ENCODE data around the gene TRPM3. TPM values are rescaled to one million over a fixed set of nuclear protein-coding genes. Genes with fewer than 3 reads are reported as not detected.

Gene TRPM3
- not detected for total RNA-seq

GRCh38 chr9:71121275-71122021 lies at the start of gene TRPM3:
Gene TRPM3 (minus strand): TSS chr9:71121621. CDS start chr9:71121354, 267 bp downstream.
- CTCF ChIA-PET = no interaction called here
- H3K4me1 Mint-ChIP-seq = no peaks in the 10 kb centered on the region
- no peaks in the 10 kb centered on the region for H3K9me3 Mint-ChIP-seq (ENCODE audit: low read depth)
- no peak within 1 kb of the TSS for H3K27ac Mint-ChIP-seq
- DNase-seq (no peak), ATAC-seq (no peak)
- H3K27me3 Mint-ChIP-seq = peaks cover 6% of the 10 kb centered on the region
- H3K4me3 Mint-ChIP-seq = no peak within 1 kb of the TSS
- H3K36me3 Mint-ChIP-seq = no peaks in the 10 kb centered on the region

- no peak for ATAC-seq
- Mint-ChIP-seq H3K4me1 (no peaks in the 10 kb centered on the region), H3K4me3 (no peak overlapping the region), H3K27me3 (no peaks in the 10 kb centered on the region), H3K36me3 (no peaks in the 10 kb centered on the region), H3K27ac (no peak overlapping the region), H3K9me3 (ENCODE audit: low read depth) (no peaks in the 10 kb centered on the region)
- DNase-seq = no peak
- CTCF ChIA-PET = no interaction called here
These were observed 47.0 kb upstream of the TRPM3 start for GRCh38 chr9:71168418-71168817.

- H3K27ac Mint-ChIP-seq = no peak overlapping the region
- H3K4me1 Mint-ChIP-seq = no peaks in the 10 kb centered on the region
- no peaks in the 10 kb centered on the region for H3K36me3 Mint-ChIP-seq
- CTCF ChIA-PET = no interaction called here
- no peak for ATAC-seq
- no peak for DNase-seq
- H3K27me3 Mint-ChIP-seq = no peaks in the 10 kb centered on the region
- H3K9me3 Mint-ChIP-seq (ENCODE audit: low read depth) = no peaks in the 10 kb centered on the region
- no peak overlapping the region for H3K4me3 Mint-ChIP-seq
These were observed 40.7 kb upstream of the TRPM3 start for GRCh38 chr9:71162126-71162525.

- Mint-ChIP-seq H3K27ac (no peak overlapping the region), H3K36me3 (no peaks in the 10 kb centered on the region), H3K4me1 (no peaks in the 10 kb centered on the region), H3K9me3 (ENCODE audit: low read depth) (no peaks in the 10 kb centered on the region), H3K4me3 (no peak overlapping the region), H3K27me3 (no peaks in the 10 kb centered on the region)
- ATAC-seq (no peak), DNase-seq (no peak)
- CTCF ChIA-PET = no interaction called here
These were observed 36.3 kb upstream of the TRPM3 start for GRCh38 chr9:71157731-71158130.

GRCh38 chr9:71147368-71147767 lies 25.9 kb upstream of the TRPM3 start:
- Mint-ChIP-seq H3K4me1 (no peaks in the 10 kb centered on the region), H3K9me3 (ENCODE audit: low read depth) (peaks cover 2% of the 10 kb centered on the region), H3K27me3 (no peaks in the 10 kb centered on the region), H3K4me3 (no peak overlapping the region), H3K36me3 (no peaks in the 10 kb centered on the region), H3K27ac (no peak overlapping the region)
- ATAC-seq (no peak), DNase-seq (no peak)
- CTCF ChIA-PET = no interaction called here

- Mint-ChIP-seq H3K4me3 (no peak overlapping the region), H3K27ac (no peak overlapping the region), H3K9me3 (ENCODE audit: low read depth) (peaks cover 2% of the 10 kb centered on the region), H3K4me1 (no peaks in the 10 kb centered on the region), H3K36me3 (no peaks in the 10 kb centered on the region), H3K27me3 (no peaks in the 10 kb centered on the region)
- ATAC-seq = no peak
- CTCF ChIA-PET = no interaction called here
- no peak for DNase-seq
These were observed 25.1 kb upstream of the TRPM3 start for GRCh38 chr9:71146511-71146910.

- Mint-ChIP-seq H3K27me3 (no peaks in the 10 kb centered on the region), H3K4me3 (no peak overlapping the region), H3K4me1 (no peaks in the 10 kb centered on the region), H3K9me3 (ENCODE audit: low read depth) (peaks cover 2% of the 10 kb centered on the region), H3K27ac (no peak overlapping the region), H3K36me3 (no peaks in the 10 kb centered on the region)
- DNase-seq = no peak
- no peak for ATAC-seq
- CTCF ChIA-PET = no interaction called here
These were observed 23.8 kb upstream of the TRPM3 start for GRCh38 chr9:71145179-71145578.

- no peak for ATAC-seq
- CTCF ChIA-PET = no interaction called here
- peaks cover 2% of the 10 kb centered on the region for H3K9me3 Mint-ChIP-seq (ENCODE audit: low read depth)
- H3K4me1 Mint-ChIP-seq = no peaks in the 10 kb centered on the region
- no peak overlapping the region for H3K4me3 Mint-ChIP-seq
- no peaks in the 10 kb centered on the region for H3K36me3 Mint-ChIP-seq
- no peak overlapping the region for H3K27ac Mint-ChIP-seq
- H3K27me3 Mint-ChIP-seq = no peaks in the 10 kb centered on the region
- no peak for DNase-seq
These were observed 23.1 kb upstream of the TRPM3 start for GRCh38 chr9:71144495-71144894.

- ATAC-seq = no peak
These were observed 15.3 kb upstream of the TRPM3 start for GRCh38 chr9:71136696-71137095.

GRCh38 chr9:71131145-71131544 lies 9.7 kb upstream of the TRPM3 start:
- no peak overlapping the region for H3K27ac Mint-ChIP-seq
- CTCF ChIA-PET = no interaction called here

More at GRCh38 chr9:71136696-71137095, 15.3 kb upstream of the TRPM3 start:
- Mint-ChIP-seq H3K36me3 (no peaks in the 10 kb centered on the region), H3K4me1 (no peaks in the 10 kb centered on the region), H3K27me3 (no peaks in the 10 kb centered on the region), H3K4me3 (no peak overlapping the region), H3K9me3 (ENCODE audit: low read depth) (no peaks in the 10 kb centered on the region), H3K27ac (no peak overlapping the region)
- CTCF ChIA-PET = no interaction called here
- DNase-seq = no peak

GRCh38 chr9:71130521-71130920 lies 9.1 kb upstream of the TRPM3 start:
- Mint-ChIP-seq H3K27me3 (no peaks in the 10 kb centered on the region), H3K36me3 (no peaks in the 10 kb centered on the region), H3K4me3 (no peak overlapping the region), H3K27ac (no peak overlapping the region), H3K9me3 (ENCODE audit: low read depth) (no peaks in the 10 kb centered on the region), H3K4me1 (no peaks in the 10 kb centered on the region)
- DNase-seq (no peak), ATAC-seq (no peak)
- CTCF ChIA-PET = no interaction called here

More at GRCh38 chr9:71131145-71131544, 9.7 kb upstream of the TRPM3 start:
- no peaks in the 10 kb centered on the region for H3K9me3 Mint-ChIP-seq (ENCODE audit: low read depth)
- ATAC-seq (no peak), DNase-seq (no peak)
- H3K4me3 Mint-ChIP-seq = no peak overlapping the region
- no peaks in the 10 kb centered on the region for H3K36me3 Mint-ChIP-seq
- H3K27me3 Mint-ChIP-seq = no peaks in the 10 kb centered on the region
- no peaks in the 10 kb centered on the region for H3K4me1 Mint-ChIP-seq

- H3K36me3 Mint-ChIP-seq = no peaks in the 10 kb centered on the region
- H3K4me3 Mint-ChIP-seq = no peak overlapping the region
- no peaks in the 10 kb centered on the region for H3K9me3 Mint-ChIP-seq (ENCODE audit: low read depth)
- no peak for ATAC-seq
- no peaks in the 10 kb centered on the region for H3K4me1 Mint-ChIP-seq
- H3K27me3 Mint-ChIP-seq = no peaks in the 10 kb centered on the region
- DNase-seq = no peak
- CTCF ChIA-PET = no interaction called here
- H3K27ac Mint-ChIP-seq = no peak overlapping the region
These were observed 7.4 kb upstream of the TRPM3 start for GRCh38 chr9:71128796-71129195.

GRCh38 chr9:71127301-71127700 lies 5.9 kb upstream of the TRPM3 start:
- ATAC-seq = no peak

GRCh38 chr9:71122421-71122820 lies 1.0 kb upstream of the TRPM3 start:
- no peaks in the 10 kb centered on the region for H3K36me3 Mint-ChIP-seq
- H3K27ac Mint-ChIP-seq = no peak overlapping the region
- H3K4me3 Mint-ChIP-seq = no peak overlapping the region
- DNase-seq (no peak), ATAC-seq (no peak)
- H3K4me1 Mint-ChIP-seq = no peaks in the 10 kb centered on the region
- H3K9me3 Mint-ChIP-seq (ENCODE audit: low read depth) = no peaks in the 10 kb centered on the region
- CTCF ChIA-PET = no interaction called here
- H3K27me3 Mint-ChIP-seq = peaks cover 6% of the 10 kb centered on the region

More at GRCh38 chr9:71127301-71127700, 5.9 kb upstream of the TRPM3 start:
- Mint-ChIP-seq H3K36me3 (no peaks in the 10 kb centered on the region), H3K4me3 (no peak overlapping the region), H3K27me3 (peaks cover 2% of the 10 kb centered on the region), H3K9me3 (ENCODE audit: low read depth) (no peaks in the 10 kb centered on the region), H3K4me1 (no peaks in the 10 kb centered on the region), H3K27ac (no peak overlapping the region)
- DNase-seq = no peak
- CTCF ChIA-PET = no interaction called here

- CTCF ChIA-PET = no interaction called here
- H3K27ac Mint-ChIP-seq = no peak overlapping the region
- H3K36me3 Mint-ChIP-seq = no peaks in the 10 kb centered on the region
- no peak for DNase-seq
- no peak overlapping the region for H3K4me3 Mint-ChIP-seq
- no peaks in the 10 kb centered on the region for H3K9me3 Mint-ChIP-seq (ENCODE audit: low read depth)
- no peak for ATAC-seq
- no peaks in the 10 kb centered on the region for H3K4me1 Mint-ChIP-seq
- peaks cover 6% of the 10 kb centered on the region for H3K27me3 Mint-ChIP-seq
These were observed 528 bp upstream of the TRPM3 start for GRCh38 chr9:71122022-71122275.

Measured in activated CD8-positive, alpha-beta memory T cell treated with anti-CD3 and anti-CD28 coated beads, Interleukin-2, amount 10 ng/mL, durations not matched to agents 7 days and 5 days (primary cell).